GM12878 (cell line): ENCODE data around the gene EIF3B. TPM values are rescaled to one million over a fixed set of nuclear protein-coding genes. Genes with fewer than 3 reads are reported as not detected.

Source experiments
- ATAC-seq: fragments of 200-7000 bp; cut with Tn5 transposase; 3 replicates; pipeline ENCODE4 v1.9.1; 2020; ENCODE audit warnings: mild to moderate bottlenecking, moderate library complexity
- BruUV-seq: library from RNA; stranded (reverse); fragments of 400-500 nt; replicated peaks from 2 replicates; lab custom pipeline; 2021; lab: Mats Ljungman, UMichigan
- CTCF ChIA-PET: fragments of 300-600 bp; sonication (Branson Sonifier 250); formaldehyde crosslinking; extraction: SDS; loops from one replicate; lab custom pipeline; 2021; ENCODE audit warnings: inconsistent platforms; lab: Yijun Ruan, JAX
- POLR2A ChIA-PET: fragments of 350-600 bp; formaldehyde crosslinking; extraction: SDS; loops from one replicate; lab custom pipeline; 2021; ENCODE audit warnings: inconsistent platforms; lab: Charles Lee
- RAD21 ChIA-PET: fragments of 300-600 bp; sonication (Branson Sonifier 250); formaldehyde crosslinking; loops from one replicate; lab custom pipeline; 2023; ENCODE audit warnings: antibody characterized with exemption; ENCODE audit not compliant: unreplicated experiment; lab: Charles Lee
- SMC1A ChIA-PET: fragments of 300-600 bp; sonication (Branson Sonifier 250); formaldehyde crosslinking; loops from one replicate; lab custom pipeline; 2023; ENCODE audit not compliant: unreplicated experiment, uncharacterized antibody; lab: Charles Lee
- DNase-seq: peaks from one replicate; pipeline ENCODE4 v3.0.0-alpha.2; 2011; ENCODE audit warnings: low read depth, low spot score
- FAIRE-seq: peaks from 3 replicates; lab custom pipeline; 2011; peaks lifted over from hg19 to GRCh38; lab: Jason Lieb, UNC
- H2AFZ ChIP-seq: 2 replicates; pipeline ENCODE4 v1.6.0; 2011; ENCODE audit warnings: low read depth, low read length, control low read depth; ENCODE audit not compliant: control insufficient read depth
- H3K27ac ChIP-seq: 2 replicates; pipeline ENCODE4 v1.5.1; 2011; ENCODE audit warnings: control low read depth; ENCODE audit not compliant: control insufficient read depth, insufficient read depth
- H3K27me3 ChIP-seq, 2 experiments: replicated peaks in 1 of 2; 2 replicates each; pipeline versions ENCODE4 v1.6.0 to v1.6.1; 2011; ENCODE audit warnings: low read length in 1 of 2; ENCODE audit not compliant: control insufficient read depth in 2 of 2, insufficient read depth in 2 of 2
- H3K36me3 ChIP-seq, 2 experiments: 2 replicates each; pipeline ENCODE4 v1.5.1; 2011; ENCODE audit warnings: low read length in 1 of 2; ENCODE audit not compliant: control insufficient read depth in 2 of 2, insufficient read depth in 2 of 2
- H3K4me1 ChIP-seq: 2 replicates; pipeline ENCODE4 v1.6.1; 2011; ENCODE audit warnings: mild to moderate bottlenecking, low read length, moderate library complexity, mixed read lengths; ENCODE audit not compliant: control insufficient read depth, insufficient read depth
- H3K4me2 ChIP-seq: 2 replicates; pipeline ENCODE4 v1.6.0; 2011; ENCODE audit warnings: control low read depth; ENCODE audit not compliant: control insufficient read depth, insufficient read depth
- H3K4me3 ChIP-seq: fragments of 200-600 bp; sonication (generic); 2 replicates; pipeline ENCODE4 v1.5.1; 2016
- H3K79me2 ChIP-seq: 2 replicates; pipeline ENCODE4 v1.6.0; 2011; ENCODE audit warnings: low read length; ENCODE audit not compliant: control insufficient read depth, insufficient read depth
- H3K9ac ChIP-seq: 2 replicates; pipeline ENCODE4 v1.8.0; 2011; ENCODE audit warnings: low read length, control low read depth, mixed read lengths; ENCODE audit not compliant: control insufficient read depth, insufficient read depth
- H3K9me3 ChIP-seq: replicated peaks from 3 replicates; pipeline ENCODE4 v1.5.1; 2011; ENCODE audit warnings: mild to moderate bottlenecking, low read length; ENCODE audit not compliant: control insufficient read depth, insufficient read depth
- H4K20me1 ChIP-seq: 2 replicates; pipeline ENCODE4 v1.6.0; 2011; ENCODE audit not compliant: control insufficient read depth, insufficient read depth
- NFYA ChIP-seq: IDR thresholded peaks from 2 replicates; pipeline ENCODE4 v1.6.1; 2011; ENCODE audit warnings: low read depth, mild to moderate bottlenecking, low read length, improper control_type of control experiment, borderline replicate concordance
- PAX8 ChIP-seq: fragments of 450-650 bp; IDR thresholded peaks from 2 replicates; pipeline ENCODE4 v1.6.1; 2017; ENCODE audit warnings: mild to moderate bottlenecking, moderate library complexity
- PKNOX1 ChIP-seq: fragments of 450-650 bp; IDR thresholded peaks from 2 replicates; pipeline ENCODE4 v1.6.1; 2016; ENCODE audit warnings: mild to moderate bottlenecking
- SRF ChIP-seq, 2 experiments: IDR thresholded peaks; 2 replicates each; pipeline ENCODE4 v1.6.1; 2011; ENCODE audit warnings: low read depth in 2 of 2, low read length in 2 of 2, mild to moderate bottlenecking in 1 of 2, moderate library complexity in 1 of 2
- STAT3 ChIP-seq: IDR thresholded peaks from 2 replicates; pipeline ENCODE4 v1.6.1; 2011; ENCODE audit warnings: low read depth, low read length, improper control_type of control experiment
- SUPT20H ChIP-seq: IDR thresholded peaks from 2 replicates; pipeline ENCODE4 v1.6.1; 2011; ENCODE audit warnings: low read depth, mild to moderate bottlenecking, low read length, moderate library complexity, borderline replicate concordance; ENCODE audit not compliant: control insufficient read depth
- WGBS: methylation state at CpG from one replicate; pipeline ENCODE4 v1.1.6; 2016; ENCODE audit warnings: low lambda C conversion rate; ENCODE audit not compliant: insufficient replicate concordance, insufficient coverage; ENCODE audit errors: missing lambda C conversion rate; 5-methylcytosine and 5-hydroxymethylcytosine counted together
- in situ Hi-C: fragments of 300-500 bp; cut with MboI; formaldehyde crosslinking; loops from 9 replicates; pipeline ENCODE4 v1.14.3; 2018; ENCODE audit warnings: mixed read lengths
- intact Hi-C: fragments of 100-400 bp; cut with micrococcal nuclease; formaldehyde crosslinking; loops from one replicate; pipeline ENCODE4 v1.14.2; 2022; ENCODE audit not compliant: unreplicated experiment
- polyA plus RNA-seq, 11 experiments: library from polyadenylated mRNA; depleted of rRNA in 4 of 11; unstranded in 6 of 11; stranded (reverse) in 5 of 11; fragments of >200 nt; fragmentation: Nextera tagmentation in 4 of 11; fragmentation: Illumina TruSeq in 1 of 11; extraction: Ambion mirVana in 4 of 11; extraction: Trizol in 1 of 11; gene quantifications; 1 replicate in 1 of 11; 2 replicates in 10 of 11; pipeline versions ENCODE4 v1.2.1 to v1.2.3, GENCODE V29; 2011 to 2016; ENCODE audit warnings: inconsistent platforms in 2 of 11, missing spikeins in 2 of 11, low read depth in 1 of 11
- total RNA-seq, 4 experiments: library from RNA; depleted of rRNA in 3 of 4; stranded (reverse); fragments of >200 nt in 3 of 4; fragmentation: Illumina TruSeq in 1 of 4; extraction: Trizol in 1 of 4; gene quantifications; 2 replicates each; pipeline versions ENCODE4 v1.2.1 to v1.2.3, GENCODE V29; 2013 to 2021

EIF3B gene
- total and polyA plus RNA-seq, 10 of the 15 experiments (the other 5 are each of a cell fraction or from before 2014, with no cell fraction given): 17.6 to 275 (median 153) TPM

GRCh38 chr7:2306688-2307087, 47.9 kb upstream of the EIF3B start:
- Histone ChIP-seq H3K79me2 (peaks cover 74% of the 10 kb centered on the region), H3K4me3 (peak overlapping the region; percentile 63), H3K27ac (peak overlapping the region; percentile 87), H3K4me1 (peaks cover 28% of the 10 kb centered on the region), H3K4me2 (peak overlapping the region; percentile 92), H4K20me1 (no peaks in the 10 kb centered on the region), H2AFZ (no peak overlapping the region), H3K27me3 (no peaks in the 10 kb centered on the region), H3K36me3 (peaks cover 0 to 11% of the 10 kb centered on the region in 2 experiments; a peak in 1 of 4 replicates), H3K9me3 (no peaks in the 10 kb centered on the region; the same call in 2 of the 3 replicates), H3K9ac (peak overlapping the region; percentile 78)
- in situ Hi-C loops (no loop called here), intact Hi-C loops (no loop called here)
- RAD21 ChIA-PET: interaction anchor here (0.7 to 1.1 kb wide), 4 partner anchors 18 to 99 kb away, joined by 3 to 4 read pairs (median 4); no protein-coding TSS in a partner anchor
- TSS peak; percentile 31 for BruUV-seq
- FAIRE-seq: no peak
- DNase-seq: no peak
- WGBS: 96% methylated on average over 6 of the region's 6 CpGs
- POLR2A ChIA-PET: interaction anchor here (0.7 to 1.2 kb wide), 4 partner anchors 32 to 125 kb away, joined by 3 to 9 read pairs (median 6); no protein-coding TSS in a partner anchor
- SMC1A ChIA-PET: interaction anchor here (0.8 to 1.9 kb wide), 5 partner anchors 11 to 58 kb away, joined by 3 to 7 read pairs (median 4); no protein-coding TSS in a partner anchor
- no peak for TF ChIP-seq NFYA
- TF ChIP-seq PAX8: no peak
- TF ChIP-seq SRF (IDR thresholded peaks at IDR 0.05; ENCODE audit: low read depth in 2 of 2, low read length in 2 of 2): no peak
- no peak for TF ChIP-seq PKNOX1
- no peak for TF ChIP-seq STAT3
- no peak for TF ChIP-seq SUPT20H
- CTCF ChIA-PET: interaction anchor here (1.4 kb wide), 1 partner anchor 45 kb away, joined by 3 read pairs; no protein-coding TSS in a partner anchor
- ATAC-seq: no peak
